ENCODE measurements around the gene CDKL5.

DNA sequence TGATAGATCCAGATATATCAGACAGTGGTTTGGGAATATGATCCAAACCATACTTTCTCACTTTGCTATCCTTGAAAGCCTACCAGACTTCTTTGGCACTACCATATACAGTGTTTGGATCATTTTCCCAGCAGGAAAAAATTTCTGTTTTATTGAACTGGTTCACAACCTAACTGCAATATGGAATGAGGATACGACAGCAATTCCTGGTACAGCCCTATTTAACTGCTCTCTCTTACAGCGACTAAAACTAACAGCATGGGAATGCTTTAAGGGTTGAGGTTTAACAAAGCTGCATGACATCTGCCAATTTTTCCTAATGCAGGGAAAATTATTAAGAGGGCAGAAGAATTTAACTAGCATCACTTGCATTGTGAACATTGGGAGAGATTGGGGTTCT lies 199.2 kb downstream of the CDKL5 start:
- TF ChIP-seq, protein P1, sequence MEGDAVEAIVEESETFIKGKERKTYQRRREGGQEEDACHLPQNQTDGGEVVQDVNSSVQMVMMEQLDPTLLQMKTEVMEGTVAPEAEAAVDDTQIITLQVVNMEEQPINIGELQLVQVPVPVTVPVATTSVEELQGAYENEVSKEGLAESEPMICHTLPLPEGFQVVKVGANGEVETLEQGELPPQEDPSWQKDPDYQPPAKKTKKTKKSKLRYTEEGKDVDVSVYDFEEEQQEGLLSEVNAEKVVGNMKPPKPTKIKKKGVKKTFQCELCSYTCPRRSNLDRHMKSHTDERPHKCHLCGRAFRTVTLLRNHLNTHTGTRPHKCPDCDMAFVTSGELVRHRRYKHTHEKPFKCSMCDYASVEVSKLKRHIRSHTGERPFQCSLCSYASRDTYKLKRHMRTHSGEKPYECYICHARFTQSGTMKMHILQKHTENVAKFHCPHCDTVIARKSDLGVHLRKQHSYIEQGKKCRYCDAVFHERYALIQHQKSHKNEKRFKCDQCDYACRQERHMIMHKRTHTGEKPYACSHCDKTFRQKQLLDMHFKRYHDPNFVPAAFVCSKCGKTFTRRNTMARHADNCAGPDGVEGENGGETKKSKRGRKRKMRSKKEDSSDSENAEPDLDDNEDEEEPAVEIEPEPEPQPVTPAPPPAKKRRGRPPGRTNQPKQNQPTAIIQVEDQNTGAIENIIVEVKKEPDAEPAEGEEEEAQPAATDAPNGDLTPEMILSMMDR (IDR thresholded peaks at IDR 0.05), result no peak
- TF ChIP-seq POLR2A (IDR thresholded peaks at IDR 0.05), result no peak
- TF ChIP-seq POLR2AphosphoS5 (IDR thresholded peaks at IDR 0.05), result no peak
- TF ChIP-seq EP300 (IDR thresholded peaks at IDR 0.05), result no peak
